Measurements from ENCODE around the gene ACTG2.
"Not testable (repeated sequence)": the region's sequence is repeated elsewhere in the genome, so short reads cannot be mapped to it uniquely, and the experiment has no call there.

Gene ACTG2

GRCh38 chr2:73939419-73939818 is 46.6 kb downstream of the ACTG2 start:
- TF ChIP-seq CTCF (IDR thresholded peaks at IDR 0.05; ENCODE audit: low read length) (no peak), EZH2phosphoT487 (IDR thresholded peaks at IDR 0.05; ENCODE audit: low read length) (no peak), EZH2 (optimal IDR thresholded peaks at IDR 0.05; ENCODE audit: low read depth, low read length) (no peak)
- H4K20me1 ChIP-seq (ENCODE audit: insufficient read depth, low read length): no peaks in the 10 kb centered on the region

GRCh38 chr2:73940066-73940465 is 47.3 kb downstream of the ACTG2 start:
- not testable (repeated sequence) for H3K27ac ChIP-seq (ENCODE audit: low read length); H3K4me1 ChIP-seq (ENCODE audit: low read length); H3K9me3 ChIP-seq (replicated peaks; ENCODE audit: insufficient read depth, low read length); H3K9me2 ChIP-seq (replicated peaks; ENCODE audit: insufficient read depth, low read length); H3K36me3 ChIP-seq (replicated peaks; ENCODE audit: insufficient read depth, low read length); H3K27me3 ChIP-seq (replicated peaks; ENCODE audit: insufficient read depth, low read length); H3F3A ChIP-seq (ENCODE audit: insufficient read depth, low read length); H3K4me2 ChIP-seq (ENCODE audit: low read depth, low read length); H2AFZ ChIP-seq (ENCODE audit: low read length); DNase-seq; H4K20me1 ChIP-seq (ENCODE audit: insufficient read depth, low read length); H3K4me3 ChIP-seq (ENCODE audit: low read length); H3K9ac ChIP-seq (ENCODE audit: low read length)
- H3K79me2 ChIP-seq (ENCODE audit: low read length): peaks cover 93% of the 10 kb centered on the region

More at GRCh38 chr2:73939419-73939818, 46.6 kb downstream of the ACTG2 start:
- H3K4me2 ChIP-seq (ENCODE audit: low read depth, low read length): no peak overlapping the region
- no peaks in the 10 kb centered on the region for H3K9me3 ChIP-seq (replicated peaks; ENCODE audit: insufficient read depth, low read length)
- no peaks in the 10 kb centered on the region for H3K27me3 ChIP-seq (replicated peaks; ENCODE audit: insufficient read depth, low read length)
- no peaks in the 10 kb centered on the region for H3K4me1 ChIP-seq (ENCODE audit: low read length)
- DNase-seq: no peak
- no peak overlapping the region for H3K9ac ChIP-seq (ENCODE audit: low read length)
- no peak overlapping the region for H3K4me3 ChIP-seq (ENCODE audit: low read length)
- no peak overlapping the region for H3K27ac ChIP-seq (ENCODE audit: low read length)
- no peaks in the 10 kb centered on the region for H3K9me2 ChIP-seq (replicated peaks; ENCODE audit: insufficient read depth, low read length)
- no peak overlapping the region for H2AFZ ChIP-seq (ENCODE audit: low read length)
- H3K36me3 ChIP-seq (replicated peaks; ENCODE audit: insufficient read depth, low read length): no peaks in the 10 kb centered on the region; the same call in 1 of the 2 replicates
- H3K79me2 ChIP-seq (ENCODE audit: low read length): peaks cover 88% of the 10 kb centered on the region
- no peaks in the 10 kb centered on the region for H3F3A ChIP-seq (ENCODE audit: insufficient read depth, low read length)

- no peaks in the 10 kb centered on the region for H3K4me1 ChIP-seq (ENCODE audit: low read length)
- no peak for DNase-seq
- no peaks in the 10 kb centered on the region for H3K9me2 ChIP-seq (replicated peaks; ENCODE audit: insufficient read depth, low read length)
- H3K36me3 ChIP-seq (replicated peaks; ENCODE audit: insufficient read depth, low read length): no peaks in the 10 kb centered on the region; the same call in 1 of the 2 replicates
- no peak overlapping the region for H3K27ac ChIP-seq (ENCODE audit: low read length)
- no peak overlapping the region for H2AFZ ChIP-seq (ENCODE audit: low read length)
- H3K4me2 ChIP-seq (ENCODE audit: low read depth, low read length): no peak overlapping the region
- TF ChIP-seq CTCF (IDR thresholded peaks at IDR 0.05; ENCODE audit: low read length) (no peak), EZH2 (optimal IDR thresholded peaks at IDR 0.05; ENCODE audit: low read depth, low read length) (no peak), EZH2phosphoT487 (IDR thresholded peaks at IDR 0.05; ENCODE audit: low read length) (no peak)
- H3F3A ChIP-seq (ENCODE audit: insufficient read depth, low read length): no peaks in the 10 kb centered on the region
- no peak overlapping the region for H3K9ac ChIP-seq (ENCODE audit: low read length)
- no peaks in the 10 kb centered on the region for H4K20me1 ChIP-seq (ENCODE audit: insufficient read depth, low read length)
- no peaks in the 10 kb centered on the region for H3K27me3 ChIP-seq (replicated peaks; ENCODE audit: insufficient read depth, low read length)
- H3K79me2 ChIP-seq (ENCODE audit: low read length): peaks cover 71% of the 10 kb centered on the region
- H3K9me3 ChIP-seq (replicated peaks; ENCODE audit: insufficient read depth, low read length): no peaks in the 10 kb centered on the region
- no peak overlapping the region for H3K4me3 ChIP-seq (ENCODE audit: low read length)
Measured at GRCh38 chr2:73942664-73943063, 49.9 kb downstream of the ACTG2 start.

GRCh38 chr2:73944714-73945113 is 51.9 kb downstream of the ACTG2 start:
- DNase-seq: no peak
- H3K4me1 ChIP-seq (ENCODE audit: low read length): no peaks in the 10 kb centered on the region
- H3K36me3 ChIP-seq (replicated peaks; ENCODE audit: insufficient read depth, low read length): no peaks in the 10 kb centered on the region; the same call in 1 of the 2 replicates
- no peaks in the 10 kb centered on the region for H3K27me3 ChIP-seq (replicated peaks; ENCODE audit: insufficient read depth, low read length)
- no peak overlapping the region for H2AFZ ChIP-seq (ENCODE audit: low read length)
- no peak overlapping the region for H3K4me3 ChIP-seq (ENCODE audit: low read length)
- H3F3A ChIP-seq (ENCODE audit: insufficient read depth, low read length): no peaks in the 10 kb centered on the region
- no peaks in the 10 kb centered on the region for H3K9me3 ChIP-seq (replicated peaks; ENCODE audit: insufficient read depth, low read length)
- no peaks in the 10 kb centered on the region for H3K9me2 ChIP-seq (replicated peaks; ENCODE audit: insufficient read depth, low read length)
- H3K4me2 ChIP-seq (ENCODE audit: low read depth, low read length): no peak overlapping the region
- TF ChIP-seq EZH2 (optimal IDR thresholded peaks at IDR 0.05; ENCODE audit: low read depth, low read length): no peak
- no peak for TF ChIP-seq EZH2phosphoT487 (IDR thresholded peaks at IDR 0.05; ENCODE audit: low read length)
- TF ChIP-seq CTCF (IDR thresholded peaks at IDR 0.05; ENCODE audit: low read length): no peak
- H3K27ac ChIP-seq (ENCODE audit: low read length): no peak overlapping the region
- H4K20me1 ChIP-seq (ENCODE audit: insufficient read depth, low read length): no peaks in the 10 kb centered on the region
- peaks cover 52% of the 10 kb centered on the region for H3K79me2 ChIP-seq (ENCODE audit: low read length)
- H3K9ac ChIP-seq (ENCODE audit: low read length): no peak overlapping the region

Data from MM.1S (cell line).